GM19324 (cell line): Measurements from ENCODE around the gene RPL10A.
"Not testable (repeated sequence)": the region's sequence is repeated elsewhere in the genome, so short reads cannot be mapped to it uniquely, and the experiment has no call there.

ENCODE experiments used
- ATAC-seq: cut with Tn5 transposase; IDR thresholded peaks from one replicate; pipeline ENCODE4 v1.9.1; 2021; ENCODE audit warnings: mild to moderate bottlenecking, moderate library complexity; ENCODE audit not compliant: unreplicated experiment, low FRiP score

RPL10A gene

DNA sequence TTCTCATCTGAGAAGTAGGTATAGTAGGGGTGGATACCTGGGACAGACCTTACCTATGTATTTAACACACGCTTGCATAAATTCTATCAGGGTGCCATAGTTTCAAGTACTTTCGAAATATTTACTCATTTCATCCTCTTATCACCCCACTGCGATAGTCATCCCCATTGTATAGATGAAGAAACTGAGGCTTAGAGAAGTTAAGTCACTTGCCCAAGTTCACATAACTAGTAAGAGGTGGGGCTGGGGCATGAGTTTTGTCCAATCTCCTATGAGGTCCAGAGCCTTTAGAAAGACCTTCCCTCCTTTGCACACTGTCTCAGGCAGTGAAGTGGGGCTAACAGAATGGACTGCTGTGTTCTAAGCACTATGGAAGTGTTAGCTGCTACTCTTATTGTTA lies 38.3 kb downstream of the RPL10A start:
- no peak for ATAC-seq

DNA sequence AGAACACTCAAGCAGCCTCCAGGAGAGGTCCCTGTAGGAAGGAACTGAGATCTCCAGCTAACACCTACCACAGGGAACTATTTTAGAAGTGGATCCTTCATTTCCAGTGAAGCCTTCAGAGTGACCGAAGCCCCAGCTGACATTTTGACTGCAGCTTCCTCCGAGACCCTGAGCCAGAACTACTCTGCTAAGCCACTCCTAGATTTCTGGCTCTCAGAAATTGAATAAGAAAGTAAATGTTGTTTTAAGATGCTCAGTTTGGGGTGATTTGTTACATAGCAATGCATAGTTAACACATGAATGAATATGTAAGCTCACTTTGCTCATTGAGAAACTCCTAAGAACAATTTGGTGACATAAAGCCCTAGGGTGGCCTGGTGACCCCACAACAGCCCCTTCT lies 39.0 kb downstream of the RPL10A start:
- no peak for ATAC-seq

DNA sequence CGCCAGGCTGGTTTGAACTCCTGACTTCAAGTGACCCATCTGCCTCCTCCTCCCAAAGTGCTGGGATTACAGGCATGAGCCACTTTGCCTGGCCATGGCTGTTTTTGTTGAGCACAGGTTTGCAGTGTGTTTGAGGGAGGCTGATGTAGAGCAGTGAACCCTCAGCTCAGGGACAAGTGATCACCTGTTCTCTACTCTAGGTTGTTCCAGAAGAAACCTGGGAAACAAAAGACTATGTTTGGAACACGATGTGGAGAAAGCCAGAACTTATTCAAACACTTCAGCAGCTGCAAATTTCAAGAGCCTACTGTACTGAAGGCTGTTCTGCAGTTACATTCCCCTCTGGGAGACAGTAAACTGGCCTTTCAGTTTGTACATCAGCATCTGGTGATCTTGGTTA lies 39.8 kb downstream of the RPL10A start:
- no peak for ATAC-seq

DNA sequence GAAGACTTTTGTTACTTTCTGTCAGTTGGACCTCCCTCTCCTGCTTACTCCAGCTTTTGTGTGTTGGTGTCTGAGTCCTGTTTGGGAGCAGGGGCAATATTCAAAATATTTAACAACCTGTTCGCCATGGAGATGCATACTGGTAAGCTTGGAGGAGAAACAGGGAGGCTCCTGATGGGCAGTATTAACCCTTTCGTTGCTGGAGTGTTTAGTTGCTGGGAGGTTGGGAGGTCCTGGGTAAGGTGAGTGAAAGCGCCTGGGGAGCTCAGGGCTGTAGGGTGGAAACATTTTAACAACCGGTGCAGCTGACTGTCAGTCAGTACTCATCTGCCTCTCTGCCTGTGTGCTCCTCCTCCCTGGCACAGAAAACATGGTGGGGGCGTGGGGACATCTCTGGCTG lies 40.3 kb downstream of the RPL10A start:
- ATAC-seq, result no peak

DNA sequence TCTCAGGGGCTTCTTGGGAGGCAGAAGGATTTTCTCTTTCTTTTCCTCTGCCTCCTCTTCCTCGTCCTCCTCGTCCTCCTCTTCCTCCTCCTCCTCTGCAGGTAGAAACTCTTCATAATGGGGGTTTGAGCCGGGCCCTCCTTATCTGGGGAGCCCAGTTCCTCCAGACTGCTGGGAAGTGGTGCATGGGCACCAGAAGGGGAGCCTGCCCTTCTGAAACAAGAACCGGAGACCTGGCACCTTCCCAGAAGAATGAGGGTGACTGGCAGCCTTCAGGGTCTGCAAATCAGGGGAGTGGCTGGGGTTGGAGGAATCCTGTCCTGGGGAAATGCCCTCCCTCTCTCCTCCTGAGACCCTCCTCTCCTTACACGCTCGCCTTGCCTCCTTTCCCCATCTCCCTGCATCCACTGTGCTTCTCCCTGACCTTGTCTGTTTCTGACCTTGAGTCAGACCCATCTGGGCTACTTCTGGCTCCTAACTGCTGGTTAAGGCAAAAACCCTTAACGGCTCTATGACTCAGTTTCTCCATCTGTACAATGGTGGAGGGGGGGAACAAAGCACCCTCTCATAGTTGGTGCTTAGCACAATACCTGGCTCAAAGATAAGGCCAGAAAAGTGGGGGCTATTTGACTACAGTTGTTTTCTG lies 42.8 kb downstream of the RPL10A start:
- ATAC-seq, result no peak

DNA sequence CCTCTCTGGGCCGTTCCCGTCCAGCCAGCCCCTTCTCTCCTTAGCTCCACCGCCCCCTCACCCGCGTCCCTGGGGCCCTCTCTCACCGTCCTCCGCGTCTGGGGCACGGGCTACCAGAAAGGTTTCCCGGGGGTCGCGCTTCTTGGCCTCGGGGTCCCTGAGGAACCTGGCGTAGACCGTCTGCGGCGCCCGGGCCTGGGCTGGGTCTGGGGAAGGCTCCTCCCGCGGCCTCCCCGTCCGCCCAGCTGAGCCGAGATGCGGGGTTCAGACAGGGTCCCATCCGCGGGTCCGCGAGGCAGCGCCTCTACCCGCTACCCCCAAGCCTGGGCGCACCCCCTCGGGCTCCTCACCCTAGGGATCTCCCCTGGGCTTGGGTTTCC lies 43.4 kb downstream of the RPL10A start:
- no peak for ATAC-seq

DNA sequence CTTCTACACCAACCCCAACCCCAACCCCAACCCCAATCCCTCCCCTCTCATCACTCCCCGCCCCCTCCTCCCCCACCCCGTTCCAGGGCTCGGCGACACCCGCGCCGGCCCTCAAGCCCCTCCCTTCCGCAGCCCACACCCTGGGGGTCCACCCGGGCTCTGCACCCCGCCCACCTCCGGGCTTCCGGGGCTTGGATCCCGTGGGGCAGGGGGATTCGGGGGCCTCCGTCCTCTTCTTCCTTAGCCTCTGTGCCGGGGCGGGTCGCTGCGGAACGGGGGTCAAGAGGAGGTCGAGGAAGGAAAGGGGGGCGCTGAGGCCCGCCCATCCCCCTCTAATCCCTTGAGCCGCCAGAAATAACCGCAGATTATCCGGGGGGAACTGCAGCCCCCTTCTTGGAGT lies 43.8 kb downstream of the RPL10A start:
- ATAC-seq, result no peak

DNA sequence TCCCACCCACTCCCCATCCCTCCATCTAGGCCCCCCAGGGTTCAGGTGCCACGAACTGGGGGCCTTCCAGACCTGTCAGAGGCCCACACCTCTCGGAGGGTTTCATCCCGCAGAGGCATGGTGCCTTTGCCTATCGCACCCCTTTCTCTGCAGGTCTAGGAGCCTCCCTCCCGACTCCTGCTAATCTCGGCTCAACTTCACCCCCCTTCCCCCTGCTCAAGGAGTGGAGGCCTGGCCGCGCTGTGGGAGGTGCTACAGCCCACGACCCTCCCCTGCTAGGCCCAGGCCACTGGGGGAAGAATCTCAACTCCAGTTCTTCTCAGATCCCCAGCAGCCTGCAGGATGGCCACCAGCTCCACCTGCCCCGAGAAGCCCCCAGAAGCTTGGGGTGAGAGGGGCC lies 44.5 kb downstream of the RPL10A start, which contains the start of gene TULP1:
Gene TULP1 (minus strand): TSS at position 157 of the 400 bp plus-strand sequence. CDS start 38 bp downstream, at position 119.
- no peak for ATAC-seq

DNA sequence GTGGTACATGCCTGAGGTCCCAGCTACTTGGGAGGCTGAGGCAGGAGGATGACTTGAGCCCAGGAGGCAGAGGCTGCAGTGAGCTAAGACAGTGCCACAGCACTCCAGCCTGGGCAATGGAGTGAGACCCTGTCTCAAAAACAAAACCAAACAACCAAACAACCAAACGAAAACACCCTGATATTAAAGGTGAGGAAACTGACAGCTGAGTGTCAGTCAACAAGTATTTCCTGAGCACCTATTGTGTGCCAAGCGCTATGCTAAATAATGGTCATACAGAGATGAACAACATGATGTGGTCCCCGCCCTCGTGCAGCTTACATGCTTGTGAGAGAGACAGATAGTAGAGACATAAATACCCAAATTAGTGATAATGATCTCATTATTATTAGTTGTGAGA lies 46.4 kb downstream of the RPL10A start:
- no peak for ATAC-seq

DNA sequence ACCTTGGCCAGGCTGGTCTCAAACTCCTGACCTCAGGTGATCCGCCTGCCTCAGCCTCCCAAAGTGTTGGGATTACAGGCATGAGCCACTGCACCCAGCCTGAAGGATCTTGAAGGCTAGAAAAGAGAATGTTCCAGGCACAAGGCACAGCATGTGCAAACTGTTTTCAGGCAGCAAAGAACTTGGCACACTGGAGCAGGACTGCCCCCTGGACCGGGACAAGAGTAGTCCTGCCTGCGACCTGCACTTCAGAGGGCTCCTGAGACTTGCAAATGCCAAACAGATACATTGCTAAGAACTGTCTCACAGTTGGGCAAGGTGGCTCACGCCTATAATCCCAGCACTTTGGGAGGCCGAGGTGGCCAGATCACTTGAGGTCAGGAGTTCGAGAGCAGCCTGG lies 47.7 kb downstream of the RPL10A start:
- ATAC-seq, result not testable (repeated sequence)

DNA sequence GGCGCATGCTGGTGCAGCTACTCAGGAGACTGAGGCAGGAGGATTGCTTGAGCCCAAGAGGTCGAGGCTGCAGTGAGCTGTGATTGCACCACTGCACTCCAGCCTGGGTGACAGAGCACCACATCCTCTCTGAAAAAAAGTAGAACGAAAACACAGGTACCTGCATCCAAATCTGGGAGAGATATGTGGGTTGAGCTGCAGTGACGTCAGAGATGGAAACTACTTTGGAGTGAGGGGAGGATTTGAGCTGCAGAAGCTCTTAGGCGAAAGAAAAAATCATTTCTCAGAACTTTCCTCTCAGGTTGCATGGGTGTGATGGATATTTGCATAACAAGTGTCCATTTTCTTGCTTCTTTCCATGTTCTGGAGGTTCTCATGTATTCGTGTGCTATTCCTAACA lies 48.5 kb downstream of the RPL10A start:
- no peak for ATAC-seq

DNA sequence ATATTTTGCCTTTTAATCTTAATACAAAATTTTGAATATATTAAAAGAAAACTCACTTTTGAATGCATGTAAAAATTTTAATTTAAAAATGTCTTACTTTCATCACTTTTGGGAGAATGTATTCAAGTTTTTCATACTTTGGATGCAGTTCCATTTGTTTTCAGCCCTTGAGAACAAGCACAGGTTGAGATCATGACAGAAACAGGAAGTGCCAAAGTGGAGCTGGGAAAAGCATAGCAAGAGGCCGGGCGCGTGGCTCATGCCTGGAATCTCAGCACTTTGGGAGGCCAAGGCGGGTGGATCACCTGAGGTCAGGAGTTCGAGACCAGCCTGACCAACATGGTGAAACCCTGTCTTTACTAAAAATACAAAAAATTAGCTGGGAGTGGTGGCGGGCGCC lies 49.8 kb downstream of the RPL10A start:
- not testable (repeated sequence) for ATAC-seq

DNA sequence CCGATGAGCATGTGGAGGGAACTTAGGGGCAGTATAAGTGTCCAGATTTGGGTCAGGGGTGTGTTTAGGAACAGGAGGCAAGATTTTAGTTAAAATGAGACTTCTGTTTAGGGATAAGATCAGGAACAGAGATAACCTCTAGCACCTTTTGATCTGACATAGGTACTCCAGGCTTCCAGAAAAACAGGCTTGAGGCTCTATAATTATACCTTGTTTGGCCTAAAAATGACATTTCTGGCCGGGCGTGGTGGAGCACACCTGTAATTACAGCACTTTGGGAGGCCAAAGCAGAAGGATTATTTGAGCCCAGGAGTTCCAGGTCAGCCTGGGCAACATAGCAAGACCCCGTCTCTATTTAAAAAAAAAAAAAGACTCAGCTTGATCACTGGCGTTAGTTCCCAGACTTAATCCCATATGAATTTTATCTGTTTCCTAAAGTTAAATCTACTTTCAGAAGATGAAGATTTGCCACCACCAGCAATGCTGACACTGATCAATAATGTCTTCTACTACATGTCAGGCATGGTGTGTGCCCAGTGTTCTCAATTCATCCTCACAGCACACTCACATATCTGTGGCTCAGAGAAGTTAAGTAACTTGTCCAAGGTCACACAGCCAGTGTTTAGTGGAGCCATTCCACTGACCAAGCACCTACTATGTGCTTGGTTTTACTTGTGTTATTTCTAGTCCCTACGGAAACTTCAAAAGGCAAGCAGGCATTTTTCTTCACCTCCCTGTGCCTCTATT lies 50.5 kb downstream of the RPL10A start:
- ATAC-seq, result no peak

DNA sequence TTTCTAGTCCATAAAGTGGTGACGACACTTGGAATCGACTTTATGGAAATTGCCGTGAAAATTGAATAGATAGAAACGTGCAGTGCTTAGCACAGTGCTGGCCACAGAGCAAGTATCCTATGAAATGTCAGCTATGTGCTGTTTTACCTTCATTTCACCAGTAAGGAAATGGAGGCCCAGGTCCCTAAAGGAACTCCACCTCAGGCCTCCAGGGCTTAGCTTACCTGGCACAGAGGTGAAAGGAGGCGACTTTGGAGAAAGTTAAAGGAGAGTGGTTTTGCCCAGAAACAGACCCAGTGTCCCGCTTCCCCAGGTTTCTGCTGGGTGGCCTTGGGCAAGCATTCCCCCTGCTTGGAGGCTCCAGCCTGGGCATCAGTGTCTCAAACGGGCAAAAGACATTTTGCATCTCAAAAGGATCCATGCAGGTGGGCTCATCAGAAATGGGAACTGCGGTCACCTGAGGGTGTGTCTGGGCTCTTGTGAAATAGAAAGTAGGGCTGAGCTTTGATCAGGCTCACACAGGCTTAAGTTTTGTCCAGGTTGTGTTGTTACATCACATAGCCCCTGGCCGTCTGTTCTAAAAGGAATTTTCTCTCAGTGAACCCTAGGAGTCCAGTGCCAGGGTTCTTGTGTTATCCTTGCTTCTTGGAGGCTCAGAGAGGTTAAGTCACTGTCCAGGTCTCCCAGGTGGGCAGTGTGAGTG lies 51.3 kb downstream of the RPL10A start:
- ATAC-seq, result no peak
